Medulla oblongata (tissue), 1 donor: ENCODE data around the gene ERG.

Experiments
- DNase-seq: peaks from one replicate; pipeline ENCODE4 v3.0.0-alpha.2; 2015; ENCODE audit errors: extremely low spot score

Gene ERG

GRCh38 chr21:38499296-38499695 is 1.0 kb upstream of the ERG start:
- no peak for DNase-seq

- no peak for DNase-seq
These were observed 2.1 kb downstream of the ERG start for GRCh38 chr21:38496224-38496623.

- no peak for DNase-seq
These were observed 2.6 kb downstream of the ERG start for GRCh38 chr21:38495696-38496095.

GRCh38 chr21:38495242-38495641 is 3.0 kb downstream of the ERG start:
- no peak for DNase-seq

- no peak for DNase-seq
These were observed 3.6 kb downstream of the ERG start for GRCh38 chr21:38494703-38495102.

GRCh38 chr21:38494251-38494642 is 4.0 kb downstream of the ERG start:
- no peak for DNase-seq

GRCh38 chr21:38493549-38494250 is 4.6 kb downstream of the ERG start:
- no peak for DNase-seq

- DNase-seq = no peak
These were observed 6.3 kb downstream of the ERG start for GRCh38 chr21:38492007-38492406.

- no peak for DNase-seq
These were observed 6.7 kb downstream of the ERG start for GRCh38 chr21:38491536-38491935.

GRCh38 chr21:38490411-38491020 is 7.8 kb downstream of the ERG start:
- no peak for DNase-seq

GRCh38 chr21:38489729-38490128 is 8.5 kb downstream of the ERG start:
- no peak for DNase-seq

- DNase-seq = no peak
These were observed 9.0 kb downstream of the ERG start for GRCh38 chr21:38489271-38489652.

GRCh38 chr21:38488640-38489270 is 9.5 kb downstream of the ERG start:
- no peak for DNase-seq

GRCh38 chr21:38487901-38488639 is 10.2 kb downstream of the ERG start:
- no peak for DNase-seq

- DNase-seq = no peak
These were observed 11.6 kb downstream of the ERG start for GRCh38 chr21:38486706-38487105.

- no peak for DNase-seq
These were observed 12.1 kb downstream of the ERG start for GRCh38 chr21:38486221-38486620.

- DNase-seq = no peak
These were observed 18.4 kb downstream of the ERG start for GRCh38 chr21:38479641-38480525.

GRCh38 chr21:38478782-38479181 is 19.5 kb downstream of the ERG start:
- no peak for DNase-seq

- DNase-seq = no peak
These were observed 21.1 kb downstream of the ERG start for GRCh38 chr21:38477226-38477625.

GRCh38 chr21:38476385-38476784 is 21.9 kb downstream of the ERG start:
- DNase-seq = no peak

GRCh38 chr21:38475519-38475918 is 22.8 kb downstream of the ERG start:
- no peak for DNase-seq

- no peak for DNase-seq
These were observed 23.5 kb downstream of the ERG start for GRCh38 chr21:38474796-38475195.
